Renal pelvis (tissue), 4 donors: ENCODE results near the gene TXNDC5. TPM values are rescaled to one million over a fixed set of nuclear protein-coding genes. Genes with fewer than 3 reads are reported as not detected.
"Not testable (repeated sequence)": the region's sequence is repeated elsewhere in the genome, so short reads cannot be mapped to it uniquely, and the experiment has no call there.

ENCODE experiments used
- DNase-seq: peaks from one replicate; pipeline ENCODE4 v3.0.0-alpha.2; 2013
- polyA plus RNA-seq, 3 donors: library from polyadenylated mRNA; unstranded; fragments of 120-200 nt; gene quantifications; one replicate each; pipeline ENCODE4 v1.2.1, GENCODE V29; 2013; ENCODE audit not compliant: insufficient read length in 3 of 3

Gene TXNDC5
- polyA plus RNA-seq, 3 donors, result 94.2 to 122 (median 97.1) TPM

GRCh38 chr6:7899101-7899888, 11.3 kb downstream of the TXNDC5 start:
- DNase-seq, result no peak

- DNase-seq, result not testable (repeated sequence)
Observed at GRCh38 chr6:7898193-7898586, 12.4 kb downstream of the TXNDC5 start.

- DNase-seq, result no peak
Observed at GRCh38 chr6:7897461-7898192, 13.0 kb downstream of the TXNDC5 start.

GRCh38 chr6:7896465-7896987, 14.1 kb downstream of the TXNDC5 start:
- DNase-seq, result no peak

GRCh38 chr6:7895125-7895423, 15.5 kb downstream of the TXNDC5 start:
- no peak for DNase-seq

- no peak for DNase-seq
Observed at GRCh38 chr6:7894262-7895124, 16.1 kb downstream of the TXNDC5 start.

- DNase-seq, result no peak
Observed at GRCh38 chr6:7893342-7893741, 17.2 kb downstream of the TXNDC5 start.

- DNase-seq, result not testable (repeated sequence)
Observed at GRCh38 chr6:7892367-7892766, 18.2 kb downstream of the TXNDC5 start.

- DNase-seq, result no peak
Observed at GRCh38 chr6:7891078-7891872, 19.3 kb downstream of the TXNDC5 start.

- no peak for DNase-seq
Observed at GRCh38 chr6:7888587-7889357, 21.8 kb downstream of the TXNDC5 start.

GRCh38 chr6:7887278-7887991, 23.2 kb downstream of the TXNDC5 start:
- no peak for DNase-seq

- no peak for DNase-seq
Observed at GRCh38 chr6:7886132-7886531, 24.5 kb downstream of the TXNDC5 start.

GRCh38 chr6:7883381-7883780, 27.2 kb downstream of the TXNDC5 start:
- DNase-seq, result no peak

- no peak for DNase-seq
Observed at GRCh38 chr6:7882505-7883257, 27.9 kb downstream of the TXNDC5 start.

- no peak for DNase-seq
Observed at GRCh38 chr6:7881765-7882500, 28.7 kb downstream of the TXNDC5 start.

GRCh38 chr6:7880718-7881107, 29.9 kb downstream of the TXNDC5 start:
- DNase-seq, result no peak

GRCh38 chr6:7879980-7880717, 30.4 kb downstream of the TXNDC5 start:
- DNase-seq, result no peak

GRCh38 chr6:7879579-7879978, 31.0 kb downstream of the TXNDC5 start:
- DNase-seq, result no peak
